Gastroesophageal sphincter (tissue), 4 donors: ENCODE results near the gene SHE. TPM values are rescaled to one million over a fixed set of nuclear protein-coding genes. Genes with fewer than 3 reads are reported as not detected.

Source experiments
- ATAC-seq: fragments of 150-250 bp; one replicate; pipeline ENCODE4 v1.9.1; 2016; ENCODE audit warnings: mild to moderate bottlenecking, moderate library complexity
- H3K27ac ChIP-seq, 4 donors: fragments of 200-600 bp; sonication (generic) in 3 of 4; 1 replicate in 3 of 4; 2 replicates in 1 of 4; pipeline ENCODE4 v1.5.1; 2016 to 2019
- H3K27me3 ChIP-seq: fragments of 200-600 bp; sonication (generic); one replicate; pipeline ENCODE4 v1.5.1; 2019
- H3K36me3 ChIP-seq, 2 donors: fragments of 200-600 bp; sonication (generic); one replicate each; pipeline ENCODE4 v1.5.1; 2019; ENCODE audit warnings: control low read depth in 1 of 2
- H3K4me1 ChIP-seq, 3 donors: fragments of 200-600 bp; sonication (generic); 1 replicate in 2 of 3; 2 replicates in 1 of 3; pipeline ENCODE4 v1.5.1; 2016 to 2019; ENCODE audit warnings: control low read depth in 2 of 3
- H3K4me3 ChIP-seq, 2 donors: fragments of 200-600 bp; sonication (generic); one replicate each; pipeline ENCODE4 v1.5.1; 2019; ENCODE audit warnings: mild to moderate bottlenecking in 1 of 2, moderate library complexity in 1 of 2
- H3K9me3 ChIP-seq, 3 donors: fragments of 200-600 bp; sonication (generic); one replicate each; pipeline ENCODE4 v1.5.1; 2017 to 2019; ENCODE audit warnings: control low read depth in 2 of 3
- EP300 ChIP-seq: sonication (generic); formaldehyde crosslinking; IDR thresholded peaks from one replicate; pipeline ENCODE4 v1.6.1; 2017; ENCODE audit warnings: antibody characterized with exemption, mild to moderate bottlenecking
- POLR2A ChIP-seq, 2 donors: fragments of 450-650 bp; IDR thresholded peaks; one replicate each; pipeline ENCODE4 v1.6.1; 2017; ENCODE audit warnings: antibody characterized with exemption in 2 of 2, mild to moderate bottlenecking in 2 of 2, moderate library complexity in 1 of 2
- POLR2AphosphoS5 ChIP-seq: sonication (generic); formaldehyde crosslinking; IDR thresholded peaks from one replicate; pipeline ENCODE4 v1.6.1; 2017; ENCODE audit warnings: antibody characterized with exemption
- WGBS, 2 donors: methylation state at CpG; one replicate each; pipeline ENCODE4 v1.1.5; 2018; ENCODE audit warnings: low coverage in 1 of 2; 5-methylcytosine and 5-hydroxymethylcytosine counted together
- total RNA-seq, 4 donors: library from RNA; depleted of rRNA; stranded (reverse); fragments of >200 nt; gene quantifications; one replicate each; pipeline ENCODE4 v1.1.0, GENCODE V29; 2016
- TF ChIP-seq, protein P1 (sequence below), 4 experiments: fragments of 200-600 bp in 2 of 4; fragments of 450-650 bp in 2 of 4; sonication (generic) in 1 of 4; IDR thresholded peaks; one replicate each; pipeline ENCODE4 v1.5.1; 2017 to 2019; ENCODE audit warnings: antibody characterized with exemption in 4 of 4, mild to moderate bottlenecking in 2 of 4, moderate library complexity in 2 of 4

The SHE gene
- total RNA-seq, 4 donors from 2014 or later = 7.2 to 13.9 (median 11.7) TPM

DNA sequence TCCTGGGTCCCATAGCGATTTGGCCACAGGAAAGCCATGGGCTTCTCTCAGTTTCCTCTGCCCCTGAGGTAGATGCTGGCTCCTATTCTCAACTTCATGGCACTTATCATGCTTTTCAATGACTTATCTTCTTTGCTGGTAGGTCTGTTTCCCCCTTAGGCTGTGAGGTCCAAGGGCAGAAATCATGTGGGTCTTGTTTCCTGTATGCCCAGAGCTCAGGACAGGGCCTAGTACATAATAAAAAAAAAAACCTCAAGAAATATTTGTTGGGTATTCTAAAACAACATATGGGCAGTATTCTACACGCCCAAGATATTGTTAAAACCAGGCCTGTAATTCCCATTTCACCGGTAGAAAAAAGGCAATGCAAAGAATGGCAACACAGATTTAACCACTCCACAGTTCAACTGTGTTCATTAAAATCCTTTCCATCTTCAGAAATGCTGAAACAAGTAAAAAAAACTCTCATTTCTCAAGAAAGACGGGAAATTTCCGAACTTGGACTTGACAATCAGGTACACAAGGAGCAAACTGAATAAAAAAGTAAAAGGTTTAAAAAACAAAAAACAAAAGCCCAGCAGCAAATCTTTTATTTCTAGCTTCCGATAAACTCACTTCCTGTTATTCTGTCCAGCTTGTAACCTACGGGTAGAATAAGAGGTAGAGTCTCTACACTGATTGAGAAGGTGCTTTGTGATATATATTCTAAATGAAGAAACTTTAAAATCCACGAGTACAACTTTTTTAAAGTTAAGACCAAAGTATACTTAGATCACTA is 6.5 kb downstream of the SHE start:
- H3K36me3 ChIP-seq = no peaks in the 10 kb centered on the region
- 65 to 68% methylated on average over 8 of the region's 8 CpGs for WGBS, 2 donors
- H3K27ac ChIP-seq = peak overlapping the region in 1 of 4 donors; percentile 2
- H3K27me3 ChIP-seq = peaks cover 50% of the 10 kb centered on the region
- no peak overlapping the region for H3K4me3 ChIP-seq
- no peak for ATAC-seq
- peaks cover 0 to 26% (median 0%) of the 10 kb centered on the region in 3 donors for H3K4me1 ChIP-seq
- H3K9me3 ChIP-seq = no peaks in the 10 kb centered on the region
- no peak for TF ChIP-seq EP300
- TF ChIP-seq, protein P1, sequence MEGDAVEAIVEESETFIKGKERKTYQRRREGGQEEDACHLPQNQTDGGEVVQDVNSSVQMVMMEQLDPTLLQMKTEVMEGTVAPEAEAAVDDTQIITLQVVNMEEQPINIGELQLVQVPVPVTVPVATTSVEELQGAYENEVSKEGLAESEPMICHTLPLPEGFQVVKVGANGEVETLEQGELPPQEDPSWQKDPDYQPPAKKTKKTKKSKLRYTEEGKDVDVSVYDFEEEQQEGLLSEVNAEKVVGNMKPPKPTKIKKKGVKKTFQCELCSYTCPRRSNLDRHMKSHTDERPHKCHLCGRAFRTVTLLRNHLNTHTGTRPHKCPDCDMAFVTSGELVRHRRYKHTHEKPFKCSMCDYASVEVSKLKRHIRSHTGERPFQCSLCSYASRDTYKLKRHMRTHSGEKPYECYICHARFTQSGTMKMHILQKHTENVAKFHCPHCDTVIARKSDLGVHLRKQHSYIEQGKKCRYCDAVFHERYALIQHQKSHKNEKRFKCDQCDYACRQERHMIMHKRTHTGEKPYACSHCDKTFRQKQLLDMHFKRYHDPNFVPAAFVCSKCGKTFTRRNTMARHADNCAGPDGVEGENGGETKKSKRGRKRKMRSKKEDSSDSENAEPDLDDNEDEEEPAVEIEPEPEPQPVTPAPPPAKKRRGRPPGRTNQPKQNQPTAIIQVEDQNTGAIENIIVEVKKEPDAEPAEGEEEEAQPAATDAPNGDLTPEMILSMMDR (IDR thresholded peaks at IDR 0.05) = no peak
- no peak for TF ChIP-seq POLR2A (IDR thresholded peaks at IDR 0.05)
- no peak for TF ChIP-seq POLR2AphosphoS5

DNA sequence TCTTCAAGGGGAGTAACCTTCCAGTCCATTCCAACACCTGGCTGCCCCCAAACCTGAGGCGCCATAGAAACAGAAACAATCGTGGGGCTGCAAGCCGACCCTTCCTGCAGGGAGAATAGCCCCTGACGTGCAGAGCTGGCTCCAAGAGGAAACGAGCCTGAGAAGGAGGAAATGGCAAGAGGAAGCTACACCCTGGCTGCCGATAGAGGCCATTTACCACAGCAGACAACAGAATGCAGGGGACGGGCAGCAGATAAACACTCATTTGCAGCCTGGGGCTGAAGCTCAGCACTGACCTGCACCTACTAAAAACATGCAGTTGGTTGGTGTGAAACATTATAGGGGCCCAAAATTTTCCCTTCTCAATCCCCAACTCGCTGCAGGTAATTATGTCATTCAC is 8.9 kb downstream of the SHE start:
- 43 to 45% methylated on average over 2 to 5 of the region's 8 CpGs for WGBS, 2 donors
- Histone ChIP-seq H3K27me3 (peaks cover 30% of the 10 kb centered on the region), H3K36me3 (peaks cover 0 to 5% of the 10 kb centered on the region in 2 donors), H3K4me3 (no peak overlapping the region), H3K27ac (peak overlapping the region in 3 of 4 donors; percentile 12 to 43 (median 35)), H3K9me3 (no peaks in the 10 kb centered on the region), H3K4me1 (peaks cover 0 to 38% (median 0%) of the 10 kb centered on the region in 3 donors)
- peak; percentile 69 for ATAC-seq
- TF ChIP-seq POLR2A (IDR thresholded peaks at IDR 0.05) (no peak), POLR2AphosphoS5 (no peak), EP300 (no peak)
- TF ChIP-seq, protein P1 (IDR thresholded peaks at IDR 0.05) = no peak

DNA sequence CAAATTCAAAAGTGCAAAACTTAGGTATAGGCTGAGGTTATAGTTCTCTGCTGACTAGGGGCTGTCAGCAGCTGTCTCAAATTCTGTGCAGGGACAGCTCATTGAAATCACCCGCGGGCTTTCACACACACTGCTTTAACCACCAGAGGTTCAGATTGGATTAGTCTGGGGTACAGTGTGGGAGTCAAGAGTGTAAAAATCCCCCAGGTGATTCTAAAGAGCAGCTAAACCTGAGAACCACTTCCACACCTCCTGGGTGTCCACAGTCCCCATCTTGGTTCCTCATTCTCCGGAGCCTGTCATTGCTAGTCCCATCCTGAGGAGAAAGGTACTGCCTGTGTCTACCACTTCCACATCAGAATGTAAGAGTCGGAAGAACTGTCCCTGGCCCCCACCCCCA is 10.1 kb downstream of the SHE start:
- peaks cover 24% of the 10 kb centered on the region for H3K27me3 ChIP-seq
- TF ChIP-seq EP300 = no peak

DNA sequence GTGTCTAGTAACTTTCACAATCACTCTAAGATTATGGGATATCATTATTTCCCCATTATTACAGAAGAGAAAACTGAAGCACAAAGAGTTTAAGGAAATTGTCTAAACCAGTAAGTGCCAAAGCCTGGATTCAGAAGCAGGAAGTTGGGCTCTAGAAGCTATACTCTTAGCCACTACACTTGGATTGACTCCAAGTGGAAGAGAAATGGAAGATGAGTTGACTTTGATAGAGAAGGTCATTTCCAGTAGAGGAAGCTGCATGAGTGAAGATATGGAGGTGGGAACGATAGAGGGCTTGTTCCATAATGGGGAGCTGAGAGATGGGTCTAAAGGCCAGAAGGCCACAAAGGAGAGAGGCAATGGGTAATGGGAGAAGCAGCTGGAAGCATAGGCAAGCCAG is 11.9 kb downstream of the SHE start:
- no peak overlapping the region for H3K27ac ChIP-seq
- ATAC-seq = no peak

More for the DNA sequence above, 10.1 kb downstream of the SHE start:
- H3K4me3 ChIP-seq = no peak overlapping the region
- WGBS, 2 donors = 31 to 90% methylated on average over 2 of the region's 4 CpGs
- H3K9me3 ChIP-seq = no peaks in the 10 kb centered on the region
- H3K4me1 ChIP-seq = peaks cover 0 to 38% (median 0%) of the 10 kb centered on the region in 3 donors
- H3K36me3 ChIP-seq = peaks cover 0 to 6% of the 10 kb centered on the region in 2 donors
- ATAC-seq = no peak
- peak overlapping the region in 3 of 4 donors; percentile 7 to 43 (median 35) for H3K27ac ChIP-seq

DNA sequence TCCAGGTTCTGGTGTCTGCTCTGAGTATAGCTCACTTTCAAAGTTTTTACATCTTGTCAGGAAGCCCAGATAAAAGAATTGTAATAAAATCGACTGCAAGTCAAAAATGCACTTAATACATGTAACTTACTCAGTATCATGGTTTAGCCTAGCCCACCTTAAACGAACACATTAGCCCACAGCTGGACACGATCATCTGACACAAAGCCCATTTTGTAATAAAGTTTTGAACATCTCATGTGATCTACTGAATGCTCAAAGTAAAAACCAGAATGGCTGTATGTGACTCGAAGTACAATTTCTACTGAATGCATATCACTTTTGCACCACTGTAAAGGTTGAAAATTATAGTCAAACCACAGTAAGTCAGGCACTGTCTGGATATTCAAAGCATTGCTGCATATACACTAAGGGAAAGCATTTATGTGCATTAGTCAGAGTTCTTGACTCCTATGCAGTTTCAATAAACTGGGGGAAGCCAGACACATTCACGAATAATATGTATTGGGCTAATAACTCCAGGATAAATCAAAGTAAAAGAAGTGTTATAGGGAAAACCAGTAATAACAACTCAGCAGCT is 12.4 kb downstream of the SHE start:
- ATAC-seq = no peak
- no peak for TF ChIP-seq EP300
- TF ChIP-seq POLR2A (IDR thresholded peaks at IDR 0.05) = no peak
- WGBS, 2 donors = 35 to 52% methylated on average over 5 of the region's 5 CpGs
- H3K9me3 ChIP-seq = no peaks in the 10 kb centered on the region
- H3K36me3 ChIP-seq = peaks cover 0 to 6% of the 10 kb centered on the region in 2 donors
- peak overlapping the region in 1 of 4 donors; percentile 20 for H3K27ac ChIP-seq
- H3K27me3 ChIP-seq = peaks cover 21% of the 10 kb centered on the region
- H3K4me3 ChIP-seq = no peak overlapping the region
- peaks cover 0 to 55% (median 0%) of the 10 kb centered on the region in 3 donors for H3K4me1 ChIP-seq

More for the DNA sequence above, 11.9 kb downstream of the SHE start:
- Histone ChIP-seq H3K4me1 (peaks cover 0 to 54% (median 0%) of the 10 kb centered on the region in 3 donors), H3K36me3 (peaks cover 0 to 6% of the 10 kb centered on the region in 2 donors), H3K27me3 (peaks cover 21% of the 10 kb centered on the region), H3K4me3 (no peak overlapping the region), H3K9me3 (no peaks in the 10 kb centered on the region)
- no peak for TF ChIP-seq POLR2AphosphoS5
- no peak for TF ChIP-seq EP300
- no peak for TF ChIP-seq POLR2A (IDR thresholded peaks at IDR 0.05)
- TF ChIP-seq, protein P1 (IDR thresholded peaks at IDR 0.05) = no peak
- WGBS, 2 donors = 43 to 54% methylated on average over 1 of the region's 1 CpG
